Measurements from ENCODE around the gene GMNN.
"Not testable (repeated sequence)": the region's sequence is repeated elsewhere in the genome, so short reads cannot be mapped to it uniquely, and the experiment has no call there.

The GMNN gene

GRCh38 chr6:24774696-24775519 is at the start of gene GMNN:
GMNN (plus strand) TSS chr6:24774937; CDS start chr6:24777247, 2,310 bp downstream.
- peak; percentile 100 for DNase-seq

- not testable (repeated sequence) for DNase-seq
Observed at GRCh38 chr6:24730653-24731052, 44.1 kb upstream of the GMNN start.

GRCh38 chr6:24731456-24732134 is 43.1 kb upstream of the GMNN start:
- not testable (repeated sequence) for DNase-seq

- no peak for DNase-seq
Observed at GRCh38 chr6:24734166-24734565, 40.6 kb upstream of the GMNN start.

GRCh38 chr6:24734710-24735109 is 40.0 kb upstream of the GMNN start:
- not testable (repeated sequence) for DNase-seq

- no peak for DNase-seq
Observed at GRCh38 chr6:24738741-24739140, 36.0 kb upstream of the GMNN start.

- DNase-seq = no peak
Observed at GRCh38 chr6:24740861-24741260, 33.9 kb upstream of the GMNN start.

- DNase-seq = no peak
Observed at GRCh38 chr6:24742216-24742738, 32.5 kb upstream of the GMNN start.

GRCh38 chr6:24743265-24743943 is 31.3 kb upstream of the GMNN start:
- DNase-seq = peak; percentile 63

- DNase-seq = no peak
Observed at GRCh38 chr6:24743944-24744335, 30.8 kb upstream of the GMNN start.

- no peak for DNase-seq
Observed at GRCh38 chr6:24744911-24745310, 29.8 kb upstream of the GMNN start.

GRCh38 chr6:24749297-24749696 is 25.4 kb upstream of the GMNN start:
- DNase-seq = no peak

GRCh38 chr6:24750878-24751277 is 23.9 kb upstream of the GMNN start:
- DNase-seq = not testable (repeated sequence)

GRCh38 chr6:24752503-24752902 is 22.2 kb upstream of the GMNN start:
- DNase-seq = no peak

- DNase-seq = no peak
Observed at GRCh38 chr6:24752917-24753492, 21.7 kb upstream of the GMNN start.

GRCh38 chr6:24753545-24753944 is 21.2 kb upstream of the GMNN start:
- DNase-seq = no peak

GRCh38 chr6:24754378-24754777 is 20.4 kb upstream of the GMNN start:
- DNase-seq = not testable (repeated sequence)

- DNase-seq = no peak
Observed at GRCh38 chr6:24755279-24755678, 19.5 kb upstream of the GMNN start.

GRCh38 chr6:24757611-24758010 is 17.1 kb upstream of the GMNN start:
- DNase-seq = no peak

- DNase-seq = no peak
Observed at GRCh38 chr6:24759718-24760117, 15.0 kb upstream of the GMNN start.

- no peak for DNase-seq
Observed at GRCh38 chr6:24760210-24760609, 14.5 kb upstream of the GMNN start.

GRCh38 chr6:24761193-24761835 is 13.4 kb upstream of the GMNN start:
- peak; percentile 37 for DNase-seq

GRCh38 chr6:24761851-24762250 is 12.9 kb upstream of the GMNN start:
- DNase-seq = no peak

Data from activated CD4-positive, alpha-beta T cell treated with anti-CD3 and anti-CD28 coated beads for 48 hours (primary cell).